ENCODE data around the gene NOTCH4.
A peak's percentile ranks its signal among the peaks of the same experiment; 100 is the strongest.

NOTCH4 gene

DNA sequence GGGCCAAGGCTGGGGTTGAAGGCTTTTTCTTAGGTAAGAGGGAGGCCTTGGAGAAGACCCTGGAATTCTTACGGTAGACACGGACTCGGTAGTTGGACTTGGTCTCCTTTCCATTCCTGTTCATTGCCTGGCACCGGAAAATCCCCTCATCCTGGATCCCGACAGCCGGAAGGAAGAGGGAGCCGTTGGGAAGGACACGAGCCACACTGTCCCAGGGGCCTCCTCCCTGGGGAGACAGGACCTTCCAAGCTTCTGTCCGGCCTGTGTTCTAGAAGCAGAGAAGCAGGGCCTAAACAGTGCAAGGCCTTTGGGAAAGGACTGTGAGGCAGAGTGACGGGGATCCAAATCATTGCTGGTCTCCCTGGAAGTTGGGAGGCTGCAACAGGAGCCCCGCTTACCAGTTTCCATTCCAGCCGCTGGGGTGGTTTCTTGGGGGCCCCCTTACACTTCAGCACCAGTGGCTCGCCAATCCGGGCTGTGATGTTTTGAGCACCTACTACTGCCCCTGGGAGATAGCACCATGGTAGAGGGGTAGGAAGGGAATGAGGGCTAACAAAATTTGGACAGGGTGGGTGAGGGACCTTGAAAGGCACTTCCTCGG lies 40.3 kb downstream of the NOTCH4 start:
- TF ChIP-seq POLR2A (IDR thresholded peaks at IDR 0.05; ENCODE audit: low read depth, low read length), result no peak
- no peak for TF ChIP-seq TAF1 (IDR thresholded peaks at IDR 0.05; ENCODE audit: borderline replicate concordance, low read depth, low read length)
- TF ChIP-seq POLR2AphosphoS5 (IDR thresholded peaks at IDR 0.05; ENCODE audit: low read depth, low read length), result no peak
- no peak for FAIRE-seq
- DNase-seq (ENCODE audit: insufficient read length), result no peak

DNA sequence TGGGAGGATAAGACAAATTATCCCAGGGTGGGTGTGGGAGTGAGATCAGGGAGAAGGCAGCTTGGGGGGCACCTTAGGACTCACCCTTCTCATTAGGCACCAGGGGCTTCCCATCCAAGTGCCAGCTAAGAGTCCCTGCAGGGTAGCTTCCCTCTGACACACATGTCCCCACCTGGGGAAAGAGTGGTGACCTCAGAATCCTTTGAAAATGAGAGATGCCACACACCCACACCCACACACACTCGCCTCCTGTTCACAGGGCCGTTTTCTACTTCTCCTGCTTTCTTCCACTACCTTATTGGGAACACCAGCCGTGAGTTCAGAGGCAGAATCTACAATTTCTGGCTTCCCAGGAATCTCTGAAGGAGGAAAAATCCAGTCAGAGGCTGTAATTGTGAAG lies 40.8 kb downstream of the NOTCH4 start:
- TF ChIP-seq POLR2AphosphoS5 (IDR thresholded peaks at IDR 0.05; ENCODE audit: low read depth, low read length), result no peak
- no peak for DNase-seq (ENCODE audit: insufficient read length)
- no peak for FAIRE-seq

DNA sequence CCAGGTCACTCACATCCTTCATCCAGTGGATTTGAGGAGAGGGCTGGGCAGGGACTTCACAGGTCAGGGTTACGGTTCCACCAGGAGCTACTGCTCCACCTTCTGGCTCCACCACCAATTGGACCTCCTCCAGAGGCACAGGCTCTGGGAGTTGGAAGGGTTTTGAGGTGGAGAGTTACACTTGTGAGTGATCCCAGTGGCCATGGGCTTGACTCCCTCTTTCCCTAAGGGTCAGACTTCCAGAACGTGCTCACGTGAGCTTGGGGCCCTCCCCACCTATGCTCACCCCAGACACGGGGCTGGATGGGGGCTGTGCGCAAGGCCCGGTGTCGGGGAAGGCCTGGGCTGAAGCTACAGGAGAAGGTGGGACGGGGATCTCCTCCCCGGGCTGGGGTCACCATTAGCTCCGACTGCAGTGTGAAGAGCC lies 41.3 kb downstream of the NOTCH4 start:
- FAIRE-seq (no peak), DNase-seq (ENCODE audit: insufficient read length) (no peak)

DNA sequence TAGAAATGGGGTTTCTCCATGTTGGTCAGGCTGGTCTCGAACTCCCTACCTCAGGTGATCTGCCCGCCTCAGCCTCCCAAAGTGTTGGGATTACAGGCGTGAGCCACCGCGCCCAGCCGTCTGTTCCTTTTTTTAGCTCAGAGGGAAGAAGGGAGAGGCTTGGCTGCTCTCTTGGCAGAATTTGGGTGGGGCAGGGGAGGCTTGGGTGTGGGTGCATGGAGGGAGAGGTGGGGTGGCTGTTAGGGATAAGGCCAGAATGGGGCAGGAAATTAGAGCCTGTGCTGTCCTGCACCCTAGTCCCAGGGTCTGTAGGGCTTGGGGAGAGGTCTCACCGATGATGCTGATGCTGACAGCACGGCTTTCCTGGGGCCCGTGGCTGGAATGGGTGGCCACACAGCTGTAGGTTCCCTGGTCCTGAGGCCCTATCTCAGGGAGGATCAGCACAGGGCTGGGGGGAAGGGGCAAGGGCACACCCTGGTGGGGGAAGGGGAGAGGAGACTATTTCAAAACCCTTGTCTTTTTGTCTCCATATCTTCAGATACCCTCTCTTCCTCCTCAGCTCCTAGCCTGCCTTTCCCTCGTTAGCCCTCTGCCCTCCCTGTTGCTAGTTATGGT lies 41.8 kb downstream of the NOTCH4 start:
- DNase-seq (ENCODE audit: insufficient read length) (no peak), FAIRE-seq (no peak)
- TF ChIP-seq POLR2A (IDR thresholded peaks at IDR 0.05; ENCODE audit: low read depth, low read length), result no peak
- TF ChIP-seq TAF1 (IDR thresholded peaks at IDR 0.05; ENCODE audit: borderline replicate concordance, low read depth, low read length), result no peak
- no peak for TF ChIP-seq POLR2AphosphoS5 (IDR thresholded peaks at IDR 0.05; ENCODE audit: low read depth, low read length)

More for the DNA sequence above, 41.3 kb downstream of the NOTCH4 start:
- TF ChIP-seq POLR2AphosphoS5 (IDR thresholded peaks at IDR 0.05; ENCODE audit: low read depth, low read length), result no peak
- TF ChIP-seq TAF1 (IDR thresholded peaks at IDR 0.05; ENCODE audit: borderline replicate concordance, low read depth, low read length), result no peak
- TF ChIP-seq POLR2A (IDR thresholded peaks at IDR 0.05; ENCODE audit: low read depth, low read length), result no peak

DNA sequence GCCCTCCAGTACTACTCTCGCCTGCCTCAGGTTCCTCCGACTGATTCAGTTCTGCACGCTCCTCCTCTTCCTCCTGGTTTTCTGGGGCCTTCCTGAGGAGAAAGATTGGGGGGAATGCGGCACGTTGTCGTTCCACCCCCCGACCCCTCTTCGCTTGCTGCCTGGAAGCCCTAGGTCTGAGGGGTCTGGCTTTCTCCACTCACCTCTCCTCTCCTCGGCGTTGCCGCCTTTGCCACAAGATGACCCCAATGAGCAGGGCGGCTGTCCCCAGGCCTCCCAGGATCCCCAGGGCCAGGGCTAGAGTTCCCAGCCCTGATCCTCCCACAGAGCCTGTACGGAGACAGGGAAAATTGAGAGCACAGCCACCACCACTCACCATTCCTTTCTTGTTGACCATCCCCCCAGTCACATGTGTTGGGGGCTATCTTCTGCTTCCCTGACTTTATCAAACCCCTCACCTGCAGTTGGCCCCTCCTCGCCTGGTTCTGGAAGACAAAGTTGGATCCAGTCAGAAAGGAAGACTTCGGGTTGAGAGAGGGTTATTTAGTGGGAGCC lies 42.6 kb downstream of the NOTCH4 start:
- no peak for TF ChIP-seq TAF1 (IDR thresholded peaks at IDR 0.05; ENCODE audit: borderline replicate concordance, low read depth, low read length)
- TF ChIP-seq POLR2AphosphoS5 (IDR thresholded peaks at IDR 0.05; ENCODE audit: low read depth, low read length), result no peak
- no peak for TF ChIP-seq POLR2A (IDR thresholded peaks at IDR 0.05; ENCODE audit: low read depth, low read length)
- no peak for DNase-seq (ENCODE audit: insufficient read length)
- no peak for FAIRE-seq

DNA sequence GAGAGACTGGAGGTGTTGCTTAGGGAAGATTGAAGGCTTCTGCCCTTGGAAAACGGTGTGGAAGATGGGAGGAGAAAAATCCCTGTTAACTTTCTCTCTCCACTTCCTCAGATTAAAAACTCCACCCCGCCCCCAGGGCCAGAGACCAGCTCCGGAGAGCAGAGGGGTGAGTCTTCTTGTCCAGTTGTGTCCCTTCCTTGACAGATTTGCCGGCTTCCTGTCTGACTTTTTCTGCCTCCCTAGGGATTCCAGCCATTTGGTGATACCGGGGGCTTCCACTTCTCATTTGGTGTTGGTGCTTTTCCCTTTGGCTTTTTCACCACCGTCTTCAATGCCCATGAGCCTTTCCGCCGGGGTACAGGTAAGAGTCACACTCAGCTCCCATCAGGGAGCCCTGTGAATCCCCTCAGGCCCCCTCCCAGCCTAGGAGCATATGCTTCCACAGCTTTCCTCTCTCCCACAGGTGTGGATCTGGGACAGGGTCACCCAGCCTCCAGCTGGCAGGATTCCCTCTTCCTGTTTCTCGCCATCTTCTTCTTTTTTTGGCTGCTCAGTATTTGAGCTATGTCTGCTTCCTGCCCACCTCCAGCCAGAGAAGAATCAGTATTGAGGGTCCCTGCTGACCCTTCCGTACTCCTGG lies 44.0 kb downstream of the NOTCH4 start:
- DNase-seq (ENCODE audit: insufficient read length) (no peak), FAIRE-seq (no peak)
- TF ChIP-seq TAF1 (IDR thresholded peaks at IDR 0.05; ENCODE audit: borderline replicate concordance, low read depth, low read length), result no peak
- TF ChIP-seq POLR2AphosphoS5 (IDR thresholded peaks at IDR 0.05; ENCODE audit: low read depth, low read length), result no peak
- no peak for TF ChIP-seq POLR2A (IDR thresholded peaks at IDR 0.05; ENCODE audit: low read depth, low read length)

DNA sequence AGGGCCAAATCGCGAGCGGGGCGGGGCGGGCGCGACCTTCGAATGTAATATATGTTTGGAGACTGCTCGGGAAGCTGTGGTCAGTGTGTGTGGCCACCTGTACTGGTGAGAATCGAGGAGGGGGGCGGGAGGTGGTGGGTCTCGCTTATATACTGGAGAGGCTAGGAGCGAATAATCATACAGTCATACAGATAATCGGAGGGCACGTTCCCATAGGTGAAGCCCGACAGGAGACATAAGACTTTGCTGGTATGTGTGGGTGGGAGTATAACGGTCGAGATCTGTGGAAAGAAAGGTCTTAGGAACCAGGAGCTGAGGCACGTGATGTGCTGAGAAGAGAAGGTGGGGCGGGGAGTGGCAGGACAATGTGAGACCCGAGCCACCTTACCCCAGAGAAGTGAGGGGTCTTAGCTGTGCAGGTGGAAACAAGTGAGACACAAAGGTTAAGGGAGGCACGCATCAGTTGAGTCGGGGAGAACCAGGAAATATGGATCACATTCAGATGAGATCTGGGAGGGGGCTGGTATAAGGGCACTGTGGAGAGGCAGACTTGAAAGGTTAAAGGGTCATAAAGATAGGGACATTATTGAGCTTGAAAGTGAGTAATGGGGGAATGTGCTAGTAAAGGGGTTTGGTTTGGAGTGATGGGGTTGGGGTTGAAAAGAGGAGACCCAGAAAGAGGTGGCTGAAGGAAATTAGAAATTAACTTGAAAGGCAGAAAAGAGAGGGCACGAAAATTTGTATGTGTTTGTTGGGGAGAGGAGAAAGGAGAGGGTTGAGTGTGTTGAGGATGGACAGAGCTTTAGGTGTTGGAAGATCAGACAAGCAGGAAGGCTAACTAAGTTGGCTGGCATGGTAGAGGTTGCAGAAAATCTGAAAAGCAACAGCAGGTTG lies 45.1 kb downstream of the NOTCH4 start:
- no peak for DNase-seq (ENCODE audit: insufficient read length)
- no peak for FAIRE-seq
- TF ChIP-seq POLR2AphosphoS5 (IDR thresholded peaks at IDR 0.05; ENCODE audit: low read depth, low read length), result no peak
- no peak for TF ChIP-seq POLR2A (IDR thresholded peaks at IDR 0.05; ENCODE audit: low read depth, low read length)
- no peak for TF ChIP-seq TAF1 (IDR thresholded peaks at IDR 0.05; ENCODE audit: borderline replicate concordance, low read depth, low read length)

DNA sequence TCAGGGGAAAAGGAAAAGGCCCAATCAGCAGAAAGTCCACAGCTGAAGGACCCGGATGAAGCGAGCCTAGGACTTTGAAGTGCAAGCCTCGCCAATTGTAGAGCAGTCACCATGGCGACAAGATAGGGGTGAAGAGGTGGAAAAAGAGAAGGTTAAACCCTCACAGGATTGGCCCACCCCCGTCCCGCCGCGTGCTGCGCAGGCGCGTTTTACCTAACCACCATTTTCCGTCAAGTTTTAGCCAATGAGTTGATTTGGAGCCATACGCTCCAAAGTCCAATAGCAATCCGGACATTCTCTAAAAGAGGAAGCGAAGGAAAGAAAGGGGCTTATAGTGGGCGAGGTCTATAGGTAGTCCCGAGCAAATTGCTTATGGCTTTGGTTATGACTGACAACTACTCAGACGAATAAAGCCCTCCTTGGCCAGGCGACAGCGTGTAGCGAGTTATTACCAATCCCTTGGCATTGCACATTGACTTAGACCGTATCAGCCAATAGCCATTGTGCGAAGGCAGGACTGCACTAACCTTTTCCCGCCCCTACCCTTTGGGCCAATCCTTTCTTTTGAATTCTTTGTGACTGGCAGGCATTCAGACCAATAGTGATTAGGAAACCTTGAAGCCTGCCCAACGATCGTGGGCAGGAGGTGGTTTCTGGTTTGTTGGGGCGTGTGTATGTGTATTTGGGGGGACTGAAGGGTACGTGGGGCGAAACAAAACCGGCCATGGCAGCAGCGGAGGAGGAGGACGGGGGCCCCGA lies 45.9 kb downstream of the NOTCH4 start, which contains the start of gene RNF5:
Gene RNF5, plus strand, starts transcription at position 618 of the 759 bp plus-strand sequence. Its CDS starts 107 bp downstream, at position 725.
- DNase-seq (ENCODE audit: insufficient read length) (peak; percentile 94), FAIRE-seq (peak; percentile 98)
- TF ChIP-seq TAF1 (IDR thresholded peaks at IDR 0.05; ENCODE audit: borderline replicate concordance, low read depth, low read length), result no peak
- TF ChIP-seq POLR2AphosphoS5 (IDR thresholded peaks at IDR 0.05; ENCODE audit: low read depth, low read length), result no peak; the same call in none of the 2 replicates
- no peak for TF ChIP-seq POLR2A (IDR thresholded peaks at IDR 0.05; ENCODE audit: low read depth, low read length)

DNA sequence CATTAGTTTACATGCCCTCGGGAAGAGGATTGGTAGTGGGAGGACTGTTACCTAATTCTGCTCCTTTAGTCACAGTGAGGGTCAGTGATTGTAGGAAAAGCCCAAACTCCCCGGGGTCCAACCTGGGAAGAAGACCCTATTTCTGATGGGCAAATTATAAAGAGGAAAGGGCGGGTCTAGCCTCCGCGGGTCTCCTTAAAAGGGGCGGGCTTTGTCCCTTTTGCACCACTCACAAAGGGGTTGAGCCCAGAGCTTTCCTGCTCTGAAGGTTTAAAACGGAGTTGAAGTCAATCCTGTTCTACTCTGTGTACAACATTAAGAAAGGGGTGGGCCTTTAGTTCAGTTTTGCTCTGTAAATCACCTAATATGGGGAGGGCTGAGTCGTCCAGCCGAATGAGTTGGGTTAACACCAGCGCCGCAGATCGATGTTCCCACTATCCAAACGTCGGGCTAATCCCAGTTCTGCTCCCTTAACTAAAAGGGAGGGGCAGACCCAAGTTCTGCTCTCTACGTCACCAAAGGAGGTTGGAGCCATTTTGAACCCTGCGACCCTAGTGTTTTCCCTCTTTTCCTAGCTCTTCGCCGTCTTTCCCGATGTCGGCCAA lies 46.6 kb downstream of the NOTCH4 start:
- TF ChIP-seq POLR2AphosphoS5 (IDR thresholded peaks at IDR 0.05; ENCODE audit: low read depth, low read length) (no peak; the same call in 1 of the 2 replicates), POLR2A (IDR thresholded peaks at IDR 0.05; ENCODE audit: low read depth, low read length) (no peak), TAF1 (IDR thresholded peaks at IDR 0.05; ENCODE audit: borderline replicate concordance, low read depth, low read length) (no peak)
- FAIRE-seq, result no peak
- no peak for DNase-seq (ENCODE audit: insufficient read length)

Measured in GM12892 (cell line).